Small intestine (tissue), 7 donors: Measurements from ENCODE around the gene RFC4. TPM values are rescaled to one million over a fixed set of nuclear protein-coding genes. Genes with fewer than 3 reads are reported as not detected.

Experiments used
- DNase-seq, 2 donors: peaks; one replicate each; pipeline versions ENCODE4 v3.0.0 to v3.0.0-alpha.2; 2013
- FAIRE-seq: peaks from 2 replicates; lab custom pipeline; 2012; peaks lifted over from hg19 to GRCh38; lab: Jason Lieb, UNC
- H3K27ac ChIP-seq, 3 donors: one replicate each; pipeline ENCODE4 v1.5.1; 2013; ENCODE audit warnings: low read length in 2 of 3, mild to moderate bottlenecking in 2 of 3, control low read depth in 1 of 3, inconsistent platforms in 1 of 3, low read depth in 1 of 3, moderate library complexity in 1 of 3
- H3K27me3 ChIP-seq, 3 donors: one replicate each; pipeline ENCODE4 v1.6.1; 2013; ENCODE audit warnings: low read length in 3 of 3, inconsistent platforms in 1 of 3; ENCODE audit not compliant: control insufficient read depth in 3 of 3, insufficient read depth in 3 of 3
- H3K36me3 ChIP-seq, 3 donors: one replicate each; pipeline ENCODE4 v1.6.1; 2013; ENCODE audit warnings: low read length in 3 of 3, inconsistent platforms in 1 of 3, low read depth in 1 of 3, mild to moderate bottlenecking in 1 of 3, moderate library complexity in 1 of 3; ENCODE audit not compliant: control insufficient read depth in 3 of 3, insufficient read depth in 2 of 3
- H3K4me1 ChIP-seq, 3 donors: one replicate each; pipeline ENCODE4 v1.6.1; 2013; ENCODE audit warnings: low read length in 2 of 3, inconsistent platforms in 1 of 3, low read depth in 1 of 3, mild to moderate bottlenecking in 1 of 3, moderate library complexity in 1 of 3; ENCODE audit not compliant: control insufficient read depth in 3 of 3, insufficient read depth in 2 of 3
- H3K4me3 ChIP-seq, 3 donors: one replicate each; pipeline ENCODE4 v1.5.1; 2013; ENCODE audit warnings: low read length in 3 of 3, control low read depth in 1 of 3, inconsistent platforms in 1 of 3, low read depth in 1 of 3, mild to moderate bottlenecking in 1 of 3, moderate library complexity in 1 of 3
- H3K9me3 ChIP-seq, 2 donors: one replicate each; pipeline ENCODE4 v1.6.1; 2013; ENCODE audit warnings: low read depth in 1 of 2, low read length in 1 of 2; ENCODE audit not compliant: control insufficient read depth in 2 of 2, insufficient read depth in 1 of 2
- WGBS, 3 donors: extraction: QIAGEN DNeasy Blood & Tissue Kit; methylation state at CpG; one replicate each; pipeline ENCODE4 v1.1.7; 2013; 5-methylcytosine and 5-hydroxymethylcytosine counted together
- polyA plus RNA-seq, 4 donors: library from polyadenylated mRNA; stranded (reverse) in 3 of 4; unstranded in 1 of 4; fragments of 200-250 nt in 3 of 4; fragments of 120-200 nt in 1 of 4; gene quantifications; one replicate each; pipeline versions ENCODE4 v1.2.1 to v1.2.3, GENCODE V29; 2013
- donor health status: healthy with polysubstance abuse.
- donor health status: control.
- donor health status: control.
- donor health status: Bipolar disorder and iron deficiency.
- donor health status: healthy.

Gene RFC4
- polyA plus RNA-seq, 4 donors = 9.2 to 31.8 (median 17.9) TPM

DNA sequence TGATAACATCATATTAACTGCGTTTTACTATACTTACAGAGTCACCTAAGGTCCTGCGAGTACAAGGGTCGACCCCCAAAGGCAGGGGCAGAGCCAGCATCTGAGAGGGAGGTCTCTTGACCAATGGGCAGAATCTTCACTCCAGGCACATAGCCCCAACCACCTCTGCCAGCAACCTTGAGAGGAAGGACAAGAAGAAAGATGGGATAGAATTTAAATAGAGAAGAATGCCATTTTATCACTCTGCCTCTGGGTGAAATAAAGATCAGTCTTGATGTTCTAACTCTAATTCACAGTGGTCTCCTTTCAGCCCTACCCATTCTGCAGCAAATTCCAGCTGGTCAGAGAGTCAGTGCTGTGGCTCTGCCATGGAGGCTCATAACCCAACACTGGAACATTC is 62.6 kb downstream of the RFC4 start:
- WGBS, 3 donors = 18 to 59% (median 34%) methylated on average over 3 of the region's 3 CpGs
- FAIRE-seq (no peak), DNase-seq (peak in 1 of 2 donors; percentile 56)
- peaks cover 0 to 37% (median 8%) of the 10 kb centered on the region in 3 donors for H3K4me1 ChIP-seq
- H3K36me3 ChIP-seq = no peaks in the 10 kb centered on the region
- no peak overlapping the region for H3K4me3 ChIP-seq
- H3K27me3 ChIP-seq = no peaks in the 10 kb centered on the region
- peak overlapping the region; percentile 76 to 84 (median 76) for H3K27ac ChIP-seq
- no peaks in the 10 kb centered on the region for H3K9me3 ChIP-seq

DNA sequence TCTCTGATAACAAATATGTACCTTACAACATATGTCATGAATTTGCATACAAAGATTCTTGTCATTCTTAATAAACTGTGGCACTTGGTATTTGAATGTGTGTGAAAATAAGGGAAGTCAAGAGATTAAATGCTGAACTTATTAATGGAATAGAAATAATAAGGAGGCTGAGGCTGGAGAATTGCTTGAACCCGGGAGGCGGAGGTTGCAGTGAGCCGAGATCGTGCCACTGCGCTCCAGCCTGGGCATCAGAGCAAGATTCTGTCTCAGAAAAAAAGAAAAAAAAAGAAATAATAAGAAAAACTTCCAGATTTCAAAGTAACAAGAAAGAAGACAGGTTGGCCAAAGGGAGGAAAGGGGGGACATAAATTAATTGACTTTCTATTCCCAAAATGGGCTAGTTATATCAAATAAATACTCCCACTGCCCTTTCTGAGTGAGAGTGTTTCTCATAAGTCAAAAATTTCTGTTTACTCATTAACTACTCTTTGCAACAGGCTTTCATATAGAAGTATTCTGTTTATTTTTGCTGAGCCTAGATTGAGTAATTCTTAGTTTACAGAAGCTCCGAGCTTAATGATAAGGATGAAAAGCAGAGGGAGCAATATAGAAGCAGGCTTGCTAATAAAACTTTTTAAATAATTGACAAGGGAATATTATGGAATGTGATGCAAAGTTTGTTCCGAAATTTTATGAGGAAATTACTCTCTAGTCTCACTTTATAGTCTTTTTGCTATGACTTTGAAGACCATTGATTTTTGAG is 63.5 kb downstream of the RFC4 start:
- Histone ChIP-seq H3K36me3 (no peaks in the 10 kb centered on the region), H3K27ac (peak overlapping the region in 1 of 3 donors; percentile 84), H3K27me3 (no peaks in the 10 kb centered on the region), H3K9me3 (no peaks in the 10 kb centered on the region), H3K4me3 (no peak overlapping the region), H3K4me1 (peaks cover 0 to 37% (median 8%) of the 10 kb centered on the region in 3 donors)
- 54 to 60% (median 57%) methylated on average over 7 of the region's 7 CpGs for WGBS, 3 donors
- FAIRE-seq = no peak
- DNase-seq = peak; percentile 57 to 64

Other genes starting within 250 kb of the RFC4 start
- 10 to 100 TPM in 1 of 4 donors, 1 to 10 TPM in 3; 3.2 to 15.6 (median 5.3) TPM for gene TBCCD1, start 239.1 kb downstream of the RFC4 start, polyA plus RNA-seq
- gene DNAJB11, start 235.8 kb downstream of the RFC4 start, polyA plus RNA-seq = 10 to 100 TPM; 36.7 to 86.6 (median 52.7) TPM
- gene AHSG, start 193.4 kb downstream of the RFC4 start, polyA plus RNA-seq = under 1 TPM in 2 of 4 donors, not detected in 2; 0.04 to 0.53 TPM
- not detected for gene FETUB, start 166.1 kb downstream of the RFC4 start, polyA plus RNA-seq
- not detected for gene HRG, start 140.5 kb downstream of the RFC4 start, polyA plus RNA-seq
- gene KNG1, start 89.1 kb downstream of the RFC4 start, polyA plus RNA-seq = 10 to 100 TPM in 1 of 4 donors, not detected in 3; 14.8 TPM
- gene EIF4A2, start 22.9 kb downstream of the RFC4 start, polyA plus RNA-seq = 100 to 1,000 TPM; 288 to 723 (median 396) TPM
- 10 to 100 TPM in 1 of 4 donors, under 1 TPM in 2, not detected in 1; 0.22 to 34.5 (median 0.54) TPM for gene ADIPOQ, start 36.2 kb upstream of the RFC4 start, polyA plus RNA-seq
- 100 to 1,000 TPM in 1 of 4 donors, 10 to 100 TPM in 1, 1 to 10 TPM in 1, under 1 TPM in 1; 0.45 to 219 (median 11.0) TPM for gene ST6GAL1, start 124.0 kb upstream of the RFC4 start, polyA plus RNA-seq